ENCODE measurements around the gene ANKS6.

ANKS6 gene

GRCh38 chr9:98707166-98708102 lies 88.9 kb downstream of the ANKS6 start:
- H3K27ac Mint-ChIP-seq = no peak overlapping the region
- DNase-seq (peak; percentile 44), ATAC-seq (peak; percentile 38)
- H3K36me3 Mint-ChIP-seq (ENCODE audit: low read depth) = no peaks in the 10 kb centered on the region
- H3K4me3 Mint-ChIP-seq = no peak overlapping the region
- peaks cover 67% of the 10 kb centered on the region for H3K27me3 Mint-ChIP-seq
- no peaks in the 10 kb centered on the region for H3K9me3 Mint-ChIP-seq
- no peaks in the 10 kb centered on the region for H3K4me1 Mint-ChIP-seq

- Mint-ChIP-seq H3K27ac (no peak overlapping the region), H3K4me3 (no peak overlapping the region), H3K4me1 (no peaks in the 10 kb centered on the region), H3K27me3 (peaks cover 65% of the 10 kb centered on the region), H3K36me3 (ENCODE audit: low read depth) (no peaks in the 10 kb centered on the region), H3K9me3 (no peaks in the 10 kb centered on the region)
- DNase-seq = no peak
- ATAC-seq = no peak
These were observed 89.6 kb downstream of the ANKS6 start for GRCh38 chr9:98706651-98707165.

- H3K27me3 Mint-ChIP-seq = peaks cover 38% of the 10 kb centered on the region
- DNase-seq = no peak
- no peaks in the 10 kb centered on the region for H3K4me1 Mint-ChIP-seq
- no peak overlapping the region for H3K4me3 Mint-ChIP-seq
- H3K9me3 Mint-ChIP-seq = no peaks in the 10 kb centered on the region
- H3K36me3 Mint-ChIP-seq (ENCODE audit: low read depth) = no peaks in the 10 kb centered on the region
- no peak overlapping the region for H3K27ac Mint-ChIP-seq
- ATAC-seq = no peak
These were observed 93.4 kb downstream of the ANKS6 start for GRCh38 chr9:98702835-98703380.

- Mint-ChIP-seq H3K27ac (no peak overlapping the region), H3K9me3 (no peaks in the 10 kb centered on the region), H3K4me1 (no peaks in the 10 kb centered on the region), H3K4me3 (no peak overlapping the region), H3K36me3 (ENCODE audit: low read depth) (no peaks in the 10 kb centered on the region), H3K27me3 (peaks cover 38% of the 10 kb centered on the region)
- DNase-seq (no peak), ATAC-seq (no peak)
These were observed 94.0 kb downstream of the ANKS6 start for GRCh38 chr9:98702340-98702739.

GRCh38 chr9:98701576-98701975 lies 94.8 kb downstream of the ANKS6 start:
- no peak overlapping the region for H3K27ac Mint-ChIP-seq
- H3K9me3 Mint-ChIP-seq = no peaks in the 10 kb centered on the region
- H3K27me3 Mint-ChIP-seq = peaks cover 31% of the 10 kb centered on the region
- no peaks in the 10 kb centered on the region for H3K36me3 Mint-ChIP-seq (ENCODE audit: low read depth)
- H3K4me3 Mint-ChIP-seq = no peak overlapping the region
- ATAC-seq (no peak), DNase-seq (no peak)
- H3K4me1 Mint-ChIP-seq = no peaks in the 10 kb centered on the region

- ATAC-seq (no peak), DNase-seq (no peak)
- H3K4me1 Mint-ChIP-seq = no peaks in the 10 kb centered on the region
- H3K36me3 Mint-ChIP-seq (ENCODE audit: low read depth) = no peaks in the 10 kb centered on the region
- H3K27me3 Mint-ChIP-seq = peaks cover 27% of the 10 kb centered on the region
- no peaks in the 10 kb centered on the region for H3K9me3 Mint-ChIP-seq
- H3K27ac Mint-ChIP-seq = no peak overlapping the region
- no peak overlapping the region for H3K4me3 Mint-ChIP-seq
These were observed 95.6 kb downstream of the ANKS6 start for GRCh38 chr9:98700801-98701200.

- DNase-seq = no peak
- no peak overlapping the region for H3K27ac Mint-ChIP-seq
- no peaks in the 10 kb centered on the region for H3K9me3 Mint-ChIP-seq
- no peak overlapping the region for H3K4me3 Mint-ChIP-seq
- ATAC-seq = no peak
- peaks cover 12% of the 10 kb centered on the region for H3K27me3 Mint-ChIP-seq
- no peaks in the 10 kb centered on the region for H3K36me3 Mint-ChIP-seq (ENCODE audit: low read depth)
- no peaks in the 10 kb centered on the region for H3K4me1 Mint-ChIP-seq
These were observed 97.5 kb downstream of the ANKS6 start for GRCh38 chr9:98698856-98699255.

GRCh38 chr9:98694943-98695342 lies 101.4 kb downstream of the ANKS6 start:
- Mint-ChIP-seq H3K4me3 (no peak overlapping the region), H3K36me3 (ENCODE audit: low read depth) (no peaks in the 10 kb centered on the region), H3K4me1 (no peaks in the 10 kb centered on the region), H3K27me3 (peaks cover 3% of the 10 kb centered on the region), H3K9me3 (no peaks in the 10 kb centered on the region), H3K27ac (no peak overlapping the region)
- no peak for DNase-seq
- ATAC-seq = no peak

GRCh38 chr9:98692392-98692791 lies 104.0 kb downstream of the ANKS6 start:
- Mint-ChIP-seq H3K4me1 (no peaks in the 10 kb centered on the region), H3K36me3 (ENCODE audit: low read depth) (no peaks in the 10 kb centered on the region), H3K27ac (no peak overlapping the region), H3K9me3 (no peaks in the 10 kb centered on the region), H3K27me3 (peaks cover 3% of the 10 kb centered on the region), H3K4me3 (no peak overlapping the region)
- ATAC-seq (no peak), DNase-seq (no peak)

- H3K4me3 Mint-ChIP-seq = no peak overlapping the region
- no peaks in the 10 kb centered on the region for H3K4me1 Mint-ChIP-seq
- no peaks in the 10 kb centered on the region for H3K36me3 Mint-ChIP-seq (ENCODE audit: low read depth)
- H3K27ac Mint-ChIP-seq = no peak overlapping the region
- no peaks in the 10 kb centered on the region for H3K9me3 Mint-ChIP-seq
- DNase-seq (no peak), ATAC-seq (no peak)
- H3K27me3 Mint-ChIP-seq = peaks cover 3% of the 10 kb centered on the region
These were observed 104.5 kb downstream of the ANKS6 start for GRCh38 chr9:98691890-98692289.

GRCh38 chr9:98690686-98691085 lies 105.7 kb downstream of the ANKS6 start:
- Mint-ChIP-seq H3K9me3 (no peaks in the 10 kb centered on the region), H3K27ac (no peak overlapping the region), H3K36me3 (ENCODE audit: low read depth) (no peaks in the 10 kb centered on the region), H3K4me3 (no peak overlapping the region), H3K27me3 (no peaks in the 10 kb centered on the region), H3K4me1 (no peaks in the 10 kb centered on the region)
- DNase-seq (no peak), ATAC-seq (no peak)

GRCh38 chr9:98688710-98689495 lies 107.5 kb downstream of the ANKS6 start:
- H3K4me3 Mint-ChIP-seq = no peak overlapping the region
- H3K4me1 Mint-ChIP-seq = no peaks in the 10 kb centered on the region
- no peak for DNase-seq

GRCh38 chr9:98687911-98688310 lies 108.4 kb downstream of the ANKS6 start:
- DNase-seq (no peak), ATAC-seq (peak; percentile 46)
- H3K36me3 Mint-ChIP-seq (ENCODE audit: low read depth) = no peaks in the 10 kb centered on the region
- H3K4me3 Mint-ChIP-seq = no peak overlapping the region
- H3K4me1 Mint-ChIP-seq = no peaks in the 10 kb centered on the region
- no peak overlapping the region for H3K27ac Mint-ChIP-seq
- H3K27me3 Mint-ChIP-seq = no peaks in the 10 kb centered on the region
- no peaks in the 10 kb centered on the region for H3K9me3 Mint-ChIP-seq

More at GRCh38 chr9:98688710-98689495, 107.5 kb downstream of the ANKS6 start:
- no peak for ATAC-seq
- Mint-ChIP-seq H3K27ac (no peak overlapping the region), H3K9me3 (no peaks in the 10 kb centered on the region), H3K36me3 (ENCODE audit: low read depth) (no peaks in the 10 kb centered on the region), H3K27me3 (no peaks in the 10 kb centered on the region)

GRCh38 chr9:98686961-98687855 lies 109.1 kb downstream of the ANKS6 start:
- DNase-seq (no peak), ATAC-seq (no peak)
- H3K9me3 Mint-ChIP-seq = no peaks in the 10 kb centered on the region
- no peaks in the 10 kb centered on the region for H3K27me3 Mint-ChIP-seq
- no peak overlapping the region for H3K4me3 Mint-ChIP-seq
- no peak overlapping the region for H3K27ac Mint-ChIP-seq
- H3K4me1 Mint-ChIP-seq = no peaks in the 10 kb centered on the region
- no peaks in the 10 kb centered on the region for H3K36me3 Mint-ChIP-seq (ENCODE audit: low read depth)
